Keratinocyte (primary cell): ENCODE measurements around the gene JRKL.

ENCODE experiments used
- CTCF ChIP-seq, 3 experiments: IDR thresholded peaks in 1 of 3; conservative IDR thresholded peaks in 1 of 3; optimal IDR thresholded peaks in 1 of 3; 2 replicates in 2 of 3; 3 replicates in 1 of 3; pipeline versions ENCODE3 to v1.5.1; 2011; ENCODE audit warnings: low read length in 3 of 3, mild to moderate bottlenecking in 3 of 3, moderate library complexity in 2 of 3, control low read depth in 1 of 3, inconsistent platforms in 1 of 3; ENCODE audit not compliant: insufficient read depth in 2 of 3; ENCODE audit errors: extremely low read depth in 1 of 3
- EZH2 ChIP-seq: IDR thresholded peaks from one replicate; pipeline ENCODE4 v1.6.1; 2012; ENCODE audit warnings: inconsistent platforms, mild to moderate bottlenecking, low read length, moderate library complexity

- TF ChIP-seq CTCF (optimal IDR thresholded peaks at IDR 0.05 in 1 of 3, IDR thresholded peaks at IDR 0.05 in 1 of 3, conservative IDR thresholded peaks at IDR 0.05 in 1 of 3; ENCODE audit: extremely low read depth in 1 of 3, insufficient read depth in 2 of 3, low read length in 3 of 3), result no peak
- TF ChIP-seq EZH2, result no peak
Observed at GRCh38 chr11:96424693-96425092, 34.9 kb downstream of the JRKL start.
